Frontal cortex (tissue), 4 donors: ENCODE data around the gene NECAP2. TPM values are rescaled to one million over a fixed set of nuclear protein-coding genes. Genes with fewer than 3 reads are reported as not detected.

Experiments
- DNase-seq, 2 donors: peaks; one replicate each; pipeline ENCODE4 v3.0.0; 2012; ENCODE audit warnings: low spot score in 2 of 2
- FAIRE-seq: peaks from 2 replicates; lab custom pipeline; 2012; peaks lifted over from hg19 to GRCh38; lab: Jason Lieb, UNC
- total RNA-seq: library from RNA; depleted of rRNA; stranded (reverse); fragments of >200 nt; gene quantifications from one replicate; pipeline ENCODE4 v1.2.3, GENCODE V29; 2014
- donor health status: control.
- donor health status: control.
- donor health status: control.

The NECAP2 gene, protein sequence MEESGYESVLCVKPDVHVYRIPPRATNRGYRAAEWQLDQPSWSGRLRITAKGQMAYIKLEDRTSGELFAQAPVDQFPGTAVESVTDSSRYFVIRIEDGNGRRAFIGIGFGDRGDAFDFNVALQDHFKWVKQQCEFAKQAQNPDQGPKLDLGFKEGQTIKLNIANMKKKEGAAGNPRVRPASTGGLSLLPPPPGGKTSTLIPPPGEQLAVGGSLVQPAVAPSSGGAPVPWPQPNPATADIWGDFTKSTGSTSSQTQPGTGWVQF
- total RNA-seq, result 20.8 TPM

DNA sequence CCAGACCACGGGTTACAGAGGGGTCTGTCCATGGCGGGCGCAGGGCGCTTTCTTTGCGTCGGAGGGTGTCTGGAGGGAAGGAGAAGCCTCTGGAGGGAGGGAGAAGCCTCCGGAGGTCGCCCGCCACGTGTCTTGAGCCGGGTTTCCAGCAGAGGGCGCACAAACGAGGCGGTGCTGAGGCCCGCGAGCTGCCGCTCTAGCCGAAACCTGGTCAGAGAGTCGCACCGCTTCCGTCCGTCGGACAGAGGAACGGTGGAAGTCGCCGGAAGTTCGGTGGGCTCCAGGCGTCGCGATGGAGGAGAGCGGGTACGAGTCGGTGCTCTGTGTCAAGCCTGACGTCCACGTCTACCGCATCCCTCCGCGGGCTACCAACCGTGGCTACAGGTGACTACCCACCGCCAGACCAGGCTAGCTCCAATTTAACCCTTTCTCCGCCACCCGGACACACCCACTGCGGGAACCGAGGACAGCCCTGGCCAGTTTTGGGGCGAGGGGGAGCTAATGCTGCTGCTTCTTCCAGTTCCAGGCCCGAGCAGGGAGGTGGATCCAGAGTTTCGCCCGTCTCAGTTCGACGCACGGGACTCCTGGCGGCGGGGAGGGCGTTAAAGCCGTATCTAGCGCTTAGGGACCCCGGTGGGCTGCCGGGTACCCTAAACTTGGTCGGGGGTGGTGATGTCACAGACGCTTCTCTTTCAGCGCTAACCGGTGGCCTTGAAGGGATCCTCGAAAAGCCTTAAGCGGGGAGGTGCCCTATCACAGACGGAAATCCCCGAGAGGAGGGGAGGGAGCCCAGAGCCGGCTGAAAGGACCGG, at the start of gene NECAP2:
TSS of gene NECAP2 (plus strand) at position 255 of the 812 bp plus-strand sequence. CDS start at position 293, 38 bp downstream.
- DNase-seq, result peak; percentile 75 to 88

GRCh38 chr1:16391411-16391810, 49.1 kb upstream of the NECAP2 start:
- FAIRE-seq, result no peak
- DNase-seq, result no peak

More for the DNA sequence above, at the start of gene NECAP2:
- FAIRE-seq, result no peak

GRCh38 chr1:16392740-16393569, 47.6 kb upstream of the NECAP2 start:
- DNase-seq (no peak), FAIRE-seq (no peak)

GRCh38 chr1:16393570-16394521, 46.7 kb upstream of the NECAP2 start:
- FAIRE-seq (no peak), DNase-seq (peak in 1 of 2 donors; percentile 50)

- no peak for FAIRE-seq
- no peak for DNase-seq
Measured at GRCh38 chr1:16394977-16395376, 45.5 kb upstream of the NECAP2 start.

- FAIRE-seq, result no peak
Measured at GRCh38 chr1:16396591-16396990, 43.9 kb upstream of the NECAP2 start.

GRCh38 chr1:16397120-16397519, 43.4 kb upstream of the NECAP2 start:
- DNase-seq (no peak), FAIRE-seq (no peak)

More at GRCh38 chr1:16396591-16396990, 43.9 kb upstream of the NECAP2 start:
- DNase-seq, result no peak

DNA sequence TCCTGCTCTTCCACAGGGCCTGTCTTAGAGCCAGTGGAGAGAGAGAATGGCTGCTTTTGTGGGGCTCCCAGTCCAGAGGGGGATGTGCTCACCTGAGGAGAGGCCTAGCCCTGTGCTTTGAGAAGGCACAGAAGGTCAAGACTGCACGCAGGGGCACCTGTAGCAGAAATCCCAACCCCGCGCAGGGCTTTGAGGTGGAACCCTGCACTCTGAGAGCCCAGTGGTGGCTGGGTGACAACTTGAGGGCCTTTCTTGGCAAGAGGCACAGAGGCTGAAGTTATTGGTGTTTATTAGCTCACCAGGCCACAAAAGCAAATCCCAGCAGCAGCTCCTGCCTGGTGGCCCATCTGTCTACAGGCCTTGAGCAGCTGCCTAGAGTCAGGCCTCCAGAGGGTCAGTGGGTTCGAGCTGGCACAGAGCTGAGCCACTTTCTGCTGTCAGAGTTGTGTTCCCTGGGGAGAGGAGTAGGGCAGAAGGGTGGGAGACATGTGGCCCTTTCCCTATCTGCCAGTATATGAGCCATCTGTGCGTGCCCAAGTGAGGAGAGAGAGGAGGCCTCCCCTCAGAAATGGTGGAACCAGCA, 42.1 kb upstream of the NECAP2 start:
- FAIRE-seq (no peak), DNase-seq (no peak)

GRCh38 chr1:16402742-16403141, 37.8 kb upstream of the NECAP2 start:
- no peak for FAIRE-seq
- DNase-seq, result no peak

DNA sequence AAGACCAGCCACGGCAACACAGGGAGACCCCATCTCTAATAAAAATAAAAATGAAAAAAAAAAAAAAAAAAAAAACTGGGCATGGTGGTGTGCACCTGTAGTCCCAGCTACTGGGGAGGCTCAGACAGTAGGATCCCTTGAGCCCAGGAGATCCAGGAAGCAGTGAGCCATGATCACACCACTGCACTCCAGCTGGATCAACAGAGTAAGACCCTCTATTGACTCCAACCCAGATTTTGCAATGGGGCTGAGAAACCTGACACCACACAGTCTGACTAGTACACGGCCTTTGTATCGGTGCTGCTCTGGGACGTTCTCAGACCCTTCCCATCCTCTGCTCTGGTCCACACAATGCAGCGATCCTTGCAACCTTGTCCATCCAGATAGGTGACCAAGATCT, 35.1 kb upstream of the NECAP2 start:
- DNase-seq, result no peak
- no peak for FAIRE-seq

GRCh38 chr1:16406868-16407267, 33.7 kb upstream of the NECAP2 start:
- FAIRE-seq, result no peak
- DNase-seq, result no peak

- DNase-seq, result no peak
- no peak for FAIRE-seq
Measured at GRCh38 chr1:16409536-16410152, 30.9 kb upstream of the NECAP2 start.

- DNase-seq (no peak), FAIRE-seq (no peak)
Measured at GRCh38 chr1:16410803-16411202, 29.7 kb upstream of the NECAP2 start.

GRCh38 chr1:16413191-16413590, 27.3 kb upstream of the NECAP2 start:
- no peak for FAIRE-seq
- DNase-seq, result no peak

DNA sequence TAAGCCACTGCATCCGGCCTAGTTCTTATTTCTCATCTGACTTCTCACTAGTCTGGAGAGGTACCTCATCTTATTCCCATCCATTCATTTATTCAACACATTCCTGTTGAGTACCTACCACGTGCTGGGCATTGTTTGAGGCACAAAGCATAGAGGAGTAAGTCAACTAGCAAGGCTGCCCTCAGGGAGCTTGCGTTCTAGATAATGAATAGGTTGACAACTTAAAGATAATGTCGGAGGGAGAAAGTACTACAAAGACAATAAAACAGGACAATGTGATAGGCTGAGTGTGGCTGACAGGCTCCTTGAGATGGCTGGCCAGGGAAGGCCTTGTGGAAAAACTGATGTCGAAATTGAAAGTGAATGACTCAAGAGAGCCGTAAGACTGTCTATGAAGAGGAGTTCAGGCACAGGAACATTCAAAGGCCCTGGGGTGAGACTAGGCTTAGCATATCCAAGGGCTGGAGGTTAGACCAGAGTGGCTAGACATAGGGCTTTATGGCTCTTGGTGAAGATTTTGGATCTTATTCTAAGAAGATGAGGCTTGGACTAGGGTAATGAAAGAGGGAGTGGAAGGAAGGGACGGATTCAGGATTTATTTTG, 21.6 kb upstream of the NECAP2 start:
- no peak for FAIRE-seq

GRCh38 chr1:16420424-16421118, 20.0 kb upstream of the NECAP2 start:
- DNase-seq (no peak), FAIRE-seq (no peak)

More for the DNA sequence above, 21.6 kb upstream of the NECAP2 start:
- no peak for DNase-seq

DNA sequence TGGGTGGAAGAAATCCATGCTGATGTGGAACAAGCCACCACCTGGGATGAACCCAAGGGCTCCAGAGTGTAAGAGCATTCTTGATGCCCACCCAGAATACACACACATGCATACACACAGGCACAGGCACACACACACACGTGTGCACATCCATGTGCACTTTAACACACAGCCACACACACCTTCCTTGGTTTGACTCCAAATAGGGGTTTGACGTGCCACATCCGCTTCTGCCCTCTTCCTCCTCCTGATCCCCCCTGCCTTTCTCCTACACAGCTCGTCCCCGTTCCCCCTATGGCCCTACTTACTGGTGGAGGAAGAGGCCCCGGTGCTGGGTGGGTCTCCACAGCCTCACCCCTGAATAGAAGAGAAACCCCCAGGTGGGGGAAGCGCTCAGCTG, 19.3 kb upstream of the NECAP2 start:
- FAIRE-seq (no peak), DNase-seq (no peak)
